CD14-positive monocyte (primary cell): ENCODE data around the gene THRB. TPM values are rescaled to one million over a fixed set of nuclear protein-coding genes. Genes with fewer than 3 reads are reported as not detected.

Experiments used
- DNase-seq, 3 donors: peaks; one replicate each; pipeline ENCODE4 v3.0.0-alpha.2; 2011 to 2022
- H2AFZ ChIP-seq: 2 replicates; pipeline ENCODE4 v1.6.0; 2012; ENCODE audit warnings: mild to moderate bottlenecking, low read depth, low read length, inconsistent platforms; ENCODE audit not compliant: insufficient read depth, poor library complexity, severe bottlenecking
- H3K27ac ChIP-seq, 2 donors: 1 replicate in 1 of 2; 2 replicates in 1 of 2; pipeline ENCODE4 v1.5.1; 2012 to 2013; ENCODE audit warnings: low read length in 2 of 2, control low read depth in 1 of 2, inconsistent platforms in 1 of 2, low read depth in 1 of 2, mild to moderate bottlenecking in 1 of 2
- H3K27me3 ChIP-seq, 2 donors: one replicate each; pipeline versions ENCODE4 v1.6.0 to v1.6.1; 2011 to 2013; ENCODE audit warnings: low read length in 2 of 2; ENCODE audit not compliant: control insufficient read depth in 2 of 2, insufficient read depth in 2 of 2
- H3K36me3 ChIP-seq, 2 donors: replicated peaks in 1 of 2; 1 replicate in 1 of 2; 2 replicates in 1 of 2; pipeline versions ENCODE4 v1.5.1 to v1.6.1; 2012 to 2013; ENCODE audit warnings: low read length in 2 of 2, control low read depth in 1 of 2, inconsistent platforms in 1 of 2, mild to moderate bottlenecking in 1 of 2; ENCODE audit not compliant: insufficient read depth in 2 of 2, control insufficient read depth in 1 of 2
- H3K4me1 ChIP-seq, 2 donors: 1 replicate in 1 of 2; 2 replicates in 1 of 2; pipeline versions ENCODE4 v1.5.1 to v1.6.1; 2012 to 2013; ENCODE audit warnings: low read length in 2 of 2, control low read depth in 1 of 2, inconsistent platforms in 1 of 2, mild to moderate bottlenecking in 1 of 2, moderate library complexity in 1 of 2; ENCODE audit not compliant: insufficient read depth in 2 of 2, control insufficient read depth in 1 of 2
- H3K4me2 ChIP-seq: replicated peaks from 2 replicates; pipeline ENCODE3; 2012; ENCODE audit warnings: low read length, moderate library complexity, mild to moderate bottlenecking; ENCODE audit not compliant: poor library complexity, severe bottlenecking; ENCODE audit errors: extremely low read depth
- H3K4me3 ChIP-seq, 3 experiments: fragments of 200-600 bp in 1 of 3; sonication (generic) in 1 of 3; replicated peaks in 1 of 3; 1 replicate in 2 of 3; 2 replicates in 1 of 3; pipeline ENCODE4 v1.5.1; 2011 to 2013; ENCODE audit warnings: low read length in 3 of 3, mild to moderate bottlenecking in 3 of 3, control low read depth in 2 of 3, low read depth in 2 of 3, inconsistent platforms in 1 of 3, moderate library complexity in 1 of 3
- H3K79me2 ChIP-seq: 2 replicates; pipeline ENCODE4 v1.6.0; 2012; ENCODE audit warnings: mild to moderate bottlenecking, control low read depth, inconsistent platforms, low read length, moderate library complexity; ENCODE audit not compliant: insufficient read depth
- H3K9ac ChIP-seq: 2 replicates; pipeline ENCODE4 v1.6.0; 2017; ENCODE audit warnings: low read length, mild to moderate bottlenecking; ENCODE audit not compliant: insufficient read depth, poor library complexity, severe bottlenecking
- H3K9me3 ChIP-seq, 2 donors: replicated peaks in 1 of 2; 1 replicate in 1 of 2; 2 replicates in 1 of 2; pipeline versions ENCODE4 v1.5.1 to v1.6.1; 2012 to 2013; ENCODE audit warnings: low read length in 2 of 2, control low read depth in 1 of 2; ENCODE audit not compliant: control insufficient read depth in 1 of 2, insufficient read depth in 1 of 2
- H4K20me1 ChIP-seq: 2 replicates; pipeline ENCODE4 v1.6.0; 2012; ENCODE audit warnings: mild to moderate bottlenecking, low read length, control low read depth, moderate library complexity; ENCODE audit not compliant: insufficient read depth
- H3K27ac Mint-ChIP-seq, 7 donors: one replicate each; pipeline ENCODE4 v1.8.0; 2020; ENCODE audit warnings: mild to moderate bottlenecking in 7 of 7, mixed read lengths in 7 of 7, moderate library complexity in 6 of 7, inconsistent platforms in 2 of 7
- H3K27me3 Mint-ChIP-seq, 3 donors: one replicate each; pipeline ENCODE4 v1.8.0; 2021 to 2022; ENCODE audit warnings: low read depth in 3 of 3, mild to moderate bottlenecking in 3 of 3, mixed read lengths in 3 of 3, moderate library complexity in 3 of 3, inconsistent platforms in 1 of 3
- H3K36me3 Mint-ChIP-seq, 2 donors: one replicate each; pipeline ENCODE4 v1.8.0; 2020; ENCODE audit warnings: mixed read lengths in 2 of 2, inconsistent platforms in 1 of 2, mild to moderate bottlenecking in 1 of 2
- H3K4me1 Mint-ChIP-seq: one replicate; pipeline ENCODE4 v1.8.0; 2020; ENCODE audit warnings: mild to moderate bottlenecking, mixed read lengths
- H3K4me3 Mint-ChIP-seq, 2 donors: one replicate each; pipeline ENCODE4 v1.8.0; 2020; ENCODE audit warnings: mild to moderate bottlenecking in 2 of 2, mixed read lengths in 2 of 2, moderate library complexity in 1 of 2
- H3K9me3 Mint-ChIP-seq, 7 donors: one replicate each; pipeline ENCODE4 v1.8.0; 2020 to 2022; ENCODE audit warnings: mixed read lengths in 7 of 7, mild to moderate bottlenecking in 6 of 7, moderate library complexity in 6 of 7, inconsistent platforms in 2 of 7
- WGBS: methylation state at CpG from one replicate; pipeline ENCODE4 v1.1.5; 2013; ENCODE audit warnings: missing lambda C conversion rate; ENCODE audit not compliant: insufficient coverage; 5-methylcytosine and 5-hydroxymethylcytosine counted together
- intact Hi-C, 2 donors: fragments of 100-400 bp; cut with micrococcal nuclease; formaldehyde crosslinking; loops; one replicate each; pipeline versions ENCODE4 v1.15.0 to v1.15.1; 2023
- polyA plus RNA-seq, 3 donors: library from polyadenylated mRNA; depleted of rRNA in 1 of 3; unstranded in 2 of 3; stranded (reverse) in 1 of 3; fragments of 300-500 nt in 2 of 3; fragments of >200 nt in 1 of 3; fragmentation: Illumina TruSeq in 2 of 3; gene quantifications; 1 replicate in 2 of 3; 2 replicates in 1 of 3; pipeline ENCODE4 v1.2.3, GENCODE V29; 2012 to 2021
- TF ChIP-seq, protein P1 (sequence below): fragments of 200-600 bp; IDR thresholded peaks from one replicate; pipeline ENCODE4 v1.8.0; 2022; ENCODE audit warnings: antibody characterized with exemption, mild to moderate bottlenecking

THRB gene
- polyA plus RNA-seq, 3 donors: 0.05 TPM; not detected in 2

DNA sequence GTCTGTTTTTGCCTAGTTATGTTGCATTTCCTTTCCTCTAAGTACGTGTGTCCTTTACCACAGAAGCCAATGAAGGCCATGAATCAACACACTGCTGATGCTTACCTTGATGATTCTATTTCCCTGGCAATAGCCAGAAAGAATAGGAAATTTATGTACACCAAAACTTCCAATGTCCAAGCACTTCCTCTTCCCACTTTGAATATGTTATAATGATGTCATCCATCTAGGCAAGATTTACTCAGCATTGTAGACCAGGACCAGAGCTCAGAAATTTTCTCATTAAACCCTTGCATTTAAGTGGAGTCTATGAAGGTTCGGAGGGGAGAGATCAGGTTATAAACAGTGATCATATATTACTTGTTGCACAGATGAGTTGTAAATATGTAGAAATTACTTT, 126.0 kb downstream of the THRB start:
- Histone ChIP-seq H2AFZ (no peak overlapping the region), H3K4me1 (no peaks in the 10 kb centered on the region), H3K4me3 (no peak overlapping the region), H3K4me2 (no peak overlapping the region), H3K9ac (no peak overlapping the region), H3K36me3 (no peaks in the 10 kb centered on the region), H3K9me3 (no peaks in the 10 kb centered on the region), H3K27ac (no peak overlapping the region), H4K20me1 (no peaks in the 10 kb centered on the region), H3K79me2 (no peaks in the 10 kb centered on the region), H3K27me3 (no peaks in the 10 kb centered on the region)
- peaks cover 3% of the 10 kb centered on the region for H3K4me1 Mint-ChIP-seq
- H3K9me3 Mint-ChIP-seq: no peaks in the 10 kb centered on the region
- no peaks in the 10 kb centered on the region for H3K27me3 Mint-ChIP-seq
- intact Hi-C loops: no loop called here
- no CpG with 5 or more reads among the region's 2 CpGs for WGBS
- H3K36me3 Mint-ChIP-seq: no peaks in the 10 kb centered on the region
- H3K27ac Mint-ChIP-seq: no peak overlapping the region
- H3K4me3 Mint-ChIP-seq: no peak overlapping the region
- TF ChIP-seq, protein P1, sequence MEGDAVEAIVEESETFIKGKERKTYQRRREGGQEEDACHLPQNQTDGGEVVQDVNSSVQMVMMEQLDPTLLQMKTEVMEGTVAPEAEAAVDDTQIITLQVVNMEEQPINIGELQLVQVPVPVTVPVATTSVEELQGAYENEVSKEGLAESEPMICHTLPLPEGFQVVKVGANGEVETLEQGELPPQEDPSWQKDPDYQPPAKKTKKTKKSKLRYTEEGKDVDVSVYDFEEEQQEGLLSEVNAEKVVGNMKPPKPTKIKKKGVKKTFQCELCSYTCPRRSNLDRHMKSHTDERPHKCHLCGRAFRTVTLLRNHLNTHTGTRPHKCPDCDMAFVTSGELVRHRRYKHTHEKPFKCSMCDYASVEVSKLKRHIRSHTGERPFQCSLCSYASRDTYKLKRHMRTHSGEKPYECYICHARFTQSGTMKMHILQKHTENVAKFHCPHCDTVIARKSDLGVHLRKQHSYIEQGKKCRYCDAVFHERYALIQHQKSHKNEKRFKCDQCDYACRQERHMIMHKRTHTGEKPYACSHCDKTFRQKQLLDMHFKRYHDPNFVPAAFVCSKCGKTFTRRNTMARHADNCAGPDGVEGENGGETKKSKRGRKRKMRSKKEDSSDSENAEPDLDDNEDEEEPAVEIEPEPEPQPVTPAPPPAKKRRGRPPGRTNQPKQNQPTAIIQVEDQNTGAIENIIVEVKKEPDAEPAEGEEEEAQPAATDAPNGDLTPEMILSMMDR: no peak
- DNase-seq: no peak

DNA sequence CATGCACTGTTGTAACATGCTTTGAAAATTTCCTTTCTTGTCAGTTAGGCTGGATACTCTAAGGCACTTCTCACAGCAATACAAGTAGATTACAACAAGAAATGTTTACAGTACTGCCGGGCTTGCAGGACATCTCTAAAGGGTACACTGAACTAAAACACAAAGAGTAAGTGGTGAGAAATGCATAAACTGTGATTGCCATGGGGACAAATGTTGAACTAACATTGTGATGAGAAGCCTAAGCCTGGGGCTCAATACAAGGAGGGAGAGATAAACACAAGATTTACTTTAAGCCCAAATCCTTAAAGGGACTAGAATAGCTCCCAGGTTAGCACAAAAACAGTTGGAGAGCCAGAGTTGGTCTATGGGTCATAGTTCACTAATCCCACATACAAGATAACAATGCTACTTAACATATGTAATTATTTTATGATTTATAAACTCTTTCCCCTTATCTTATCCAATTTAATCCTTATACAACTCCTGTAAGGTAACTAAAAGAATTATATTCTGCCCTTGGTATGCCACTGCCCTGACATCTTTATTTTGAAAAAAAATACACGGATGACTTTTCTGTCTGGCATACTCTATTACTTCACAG, 126.9 kb downstream of the THRB start:
- Histone ChIP-seq H3K79me2 (no peaks in the 10 kb centered on the region), H3K4me2 (no peak overlapping the region), H3K4me1 (no peaks in the 10 kb centered on the region), H3K27ac (no peak overlapping the region), H3K9me3 (no peaks in the 10 kb centered on the region), H3K4me3 (no peak overlapping the region), H4K20me1 (no peaks in the 10 kb centered on the region), H3K27me3 (no peaks in the 10 kb centered on the region), H3K36me3 (no peaks in the 10 kb centered on the region), H3K9ac (no peak overlapping the region), H2AFZ (no peak overlapping the region)
- intact Hi-C loops: no loop called here
- TF ChIP-seq, protein P1: no peak
- Mint-ChIP-seq H3K9me3 (no peaks in the 10 kb centered on the region), H3K4me3 (no peak overlapping the region), H3K4me1 (peaks cover 3% of the 10 kb centered on the region), H3K36me3 (no peaks in the 10 kb centered on the region), H3K27ac (no peak overlapping the region), H3K27me3 (no peaks in the 10 kb centered on the region)
- WGBS: 100% methylated on average over 1 of the region's 2 CpGs
- DNase-seq: no peak
